ENCODE data around the gene LCN1.
"Not testable (repeated sequence)": the region's sequence is repeated elsewhere in the genome, so short reads cannot be mapped to it uniquely, and the experiment has no call there.

LCN1 gene

DNA sequence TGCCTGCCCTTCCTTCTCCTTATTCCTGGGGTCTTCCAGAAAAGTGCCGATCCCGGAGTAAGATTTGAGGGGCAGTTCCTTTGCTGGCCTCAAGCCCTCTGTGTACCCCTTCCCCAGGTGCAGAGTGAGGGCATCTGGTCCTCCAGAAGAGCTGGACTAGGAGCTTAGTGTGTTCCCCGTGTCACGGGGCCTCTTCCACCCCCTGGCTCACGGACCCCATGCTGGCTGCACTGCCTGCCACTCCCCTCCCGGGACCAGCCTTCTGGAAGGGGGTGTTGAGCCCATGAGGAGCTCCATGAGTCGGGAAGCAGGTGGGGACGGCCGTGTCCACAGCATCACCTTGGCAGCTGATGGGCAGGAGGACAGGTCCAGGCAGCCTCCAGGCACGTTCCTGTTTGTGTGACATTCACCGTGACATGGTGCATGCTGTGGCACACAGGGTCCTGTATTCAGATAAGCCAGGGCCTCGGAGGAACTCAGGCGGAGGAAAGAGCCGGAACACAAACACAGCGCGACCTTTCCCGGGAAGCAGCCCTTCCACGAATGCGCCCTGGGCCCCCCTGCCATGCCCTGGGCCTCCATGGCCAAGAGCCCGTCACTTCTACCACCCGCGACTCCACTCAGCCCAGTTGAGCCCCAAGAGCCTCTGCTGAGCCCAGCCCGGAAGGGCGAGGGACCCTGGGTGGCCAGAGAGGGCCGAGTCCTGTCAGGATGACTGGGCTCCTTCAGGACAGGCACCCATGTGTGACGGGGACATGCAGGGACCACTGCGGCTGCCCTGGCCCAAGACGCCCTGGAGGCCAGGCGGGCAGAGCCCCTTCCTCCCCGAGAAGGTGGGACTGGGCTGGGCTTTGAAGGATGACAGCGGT is 5.9 kb upstream of the LCN1 start:
- intact Hi-C loops (cut with DNase I), result no loop called here
- peak in 8 of 42 donors; percentile 5 to 36 (median 8) for DNase-seq

DNA sequence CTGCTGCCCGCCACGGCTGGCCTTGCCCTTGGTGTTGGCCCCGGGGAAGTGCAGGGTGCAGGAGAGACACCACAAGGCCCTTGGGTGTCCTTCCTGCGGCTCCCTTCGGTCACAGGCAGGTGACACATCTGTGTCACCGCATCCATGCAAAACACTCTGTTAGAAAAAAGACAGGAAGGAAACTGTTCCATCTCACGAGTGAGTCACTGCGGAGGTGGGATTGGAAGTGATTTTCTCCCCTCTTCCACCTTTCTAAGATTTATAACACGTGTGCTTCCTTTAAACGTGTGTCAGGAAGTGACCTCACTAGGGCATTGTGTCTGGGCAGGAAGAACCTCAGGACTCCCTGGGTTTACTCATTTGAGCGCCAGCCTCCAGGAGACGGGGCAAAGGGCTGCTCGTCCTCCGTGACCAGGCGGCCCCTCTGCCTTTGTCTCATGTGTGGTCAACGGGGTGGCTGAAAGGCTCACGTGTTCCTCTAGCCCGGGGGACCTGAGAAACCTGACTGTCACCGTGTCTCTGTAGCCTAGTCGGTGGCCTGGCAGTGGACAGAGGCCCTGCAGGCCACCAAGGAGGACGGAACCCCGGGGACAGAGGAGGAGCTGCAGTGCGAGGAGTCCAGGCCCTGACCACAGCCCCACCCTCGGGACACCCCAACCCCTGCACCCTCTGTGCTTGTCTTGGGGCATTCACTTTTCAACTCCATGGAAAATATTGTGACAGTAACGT is 4.9 kb upstream of the LCN1 start:
- intact Hi-C loops (cut with DNase I), result no loop called here
- peak in 7 of 42 donors; percentile 1 to 23 (median 8) for DNase-seq

DNA sequence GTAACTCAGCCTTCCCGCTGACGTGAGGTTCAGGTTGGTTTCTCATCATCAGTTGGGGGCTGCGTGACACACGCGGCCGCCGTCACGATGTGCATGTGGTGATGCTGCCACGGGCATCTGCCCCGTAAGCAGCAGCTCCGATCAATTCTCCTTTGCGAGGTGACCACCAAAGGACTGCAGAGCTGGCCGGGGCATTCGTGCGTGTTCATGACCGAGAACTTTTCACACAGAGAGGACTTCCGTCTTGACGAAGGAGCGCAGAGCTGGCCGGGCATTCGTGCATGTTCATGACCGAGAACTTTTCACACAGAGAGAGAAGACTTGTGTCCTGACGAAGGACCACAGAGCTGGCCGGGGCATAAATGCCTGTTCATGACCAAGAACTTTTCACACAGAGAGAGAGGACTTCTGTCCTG is 3.8 kb upstream of the LCN1 start:
- intact Hi-C loops (cut with DNase I), result no loop called here
- peak in 8 of 42 donors; percentile 6 to 43 (median 18) for DNase-seq

DNA sequence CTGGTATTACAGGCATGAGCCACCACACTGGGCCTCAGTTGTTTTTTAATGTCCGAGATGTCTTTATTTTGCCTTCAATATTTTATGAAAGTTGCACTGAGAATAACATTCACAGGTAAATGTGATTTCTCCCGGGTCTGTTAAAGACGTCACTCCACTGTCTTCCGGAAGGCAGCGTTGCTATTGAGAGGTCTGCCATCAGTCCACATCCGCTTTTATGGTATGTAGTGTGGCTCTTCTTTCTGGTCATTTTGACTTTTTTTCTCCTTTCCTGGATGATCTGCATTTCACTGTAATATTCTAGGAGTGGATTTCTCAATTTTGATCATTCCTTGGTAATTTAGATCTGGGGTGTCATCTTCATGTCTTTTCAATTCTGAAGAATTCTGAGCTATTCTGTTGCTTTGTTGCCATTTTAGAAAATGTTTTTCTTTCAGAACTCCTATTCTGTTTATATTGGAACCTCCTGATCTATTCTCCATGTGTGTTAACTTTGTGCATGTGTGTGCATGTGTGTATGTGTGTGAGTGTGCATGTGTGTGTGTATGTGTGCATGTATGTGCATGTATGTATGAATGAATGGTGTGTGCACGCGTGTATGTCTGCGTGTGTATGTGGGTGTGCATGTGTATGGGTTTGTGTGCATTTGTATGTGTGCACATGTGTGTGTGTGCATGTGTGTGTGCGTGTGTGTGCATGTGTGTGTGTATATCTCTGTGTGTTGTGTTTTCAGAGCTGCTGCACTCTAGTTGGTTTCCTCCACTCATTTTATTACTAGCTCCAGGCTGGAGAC is 1.9 kb upstream of the LCN1 start:
- peak in 5 of 42 donors; percentile 2 to 9 (median 6) for DNase-seq
- intact Hi-C loops (cut with DNase I), result no loop called here

DNA sequence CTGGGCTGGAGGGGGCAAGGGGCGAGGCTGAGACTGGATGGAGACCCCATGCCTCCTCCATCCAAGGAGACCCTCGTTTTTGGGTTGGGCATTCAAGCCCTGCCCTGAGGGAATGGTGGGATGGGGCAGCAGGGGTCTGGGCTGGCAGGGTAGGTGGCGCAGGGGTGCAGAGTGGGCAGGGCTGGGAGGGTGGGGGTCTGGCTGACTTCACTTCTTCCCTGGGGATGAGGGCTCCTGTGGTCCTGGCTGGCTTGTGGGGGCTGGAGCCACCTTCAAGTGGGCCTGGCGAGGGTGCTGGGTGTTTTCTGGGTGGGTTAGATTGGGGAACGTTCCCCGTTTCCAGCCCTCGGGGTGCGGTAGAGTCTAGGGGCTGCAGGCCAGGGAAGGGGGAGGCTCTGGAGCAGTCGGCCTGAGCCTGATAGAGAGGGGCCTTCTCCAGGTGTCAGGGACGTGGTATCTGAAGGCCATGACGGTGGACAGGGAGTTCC is 412 bp downstream of the LCN1 start:
- intact Hi-C loops (cut with DNase I), result no loop called here
- peak in 3 of 42 donors; percentile 1 to 9 (median 8) for DNase-seq

DNA sequence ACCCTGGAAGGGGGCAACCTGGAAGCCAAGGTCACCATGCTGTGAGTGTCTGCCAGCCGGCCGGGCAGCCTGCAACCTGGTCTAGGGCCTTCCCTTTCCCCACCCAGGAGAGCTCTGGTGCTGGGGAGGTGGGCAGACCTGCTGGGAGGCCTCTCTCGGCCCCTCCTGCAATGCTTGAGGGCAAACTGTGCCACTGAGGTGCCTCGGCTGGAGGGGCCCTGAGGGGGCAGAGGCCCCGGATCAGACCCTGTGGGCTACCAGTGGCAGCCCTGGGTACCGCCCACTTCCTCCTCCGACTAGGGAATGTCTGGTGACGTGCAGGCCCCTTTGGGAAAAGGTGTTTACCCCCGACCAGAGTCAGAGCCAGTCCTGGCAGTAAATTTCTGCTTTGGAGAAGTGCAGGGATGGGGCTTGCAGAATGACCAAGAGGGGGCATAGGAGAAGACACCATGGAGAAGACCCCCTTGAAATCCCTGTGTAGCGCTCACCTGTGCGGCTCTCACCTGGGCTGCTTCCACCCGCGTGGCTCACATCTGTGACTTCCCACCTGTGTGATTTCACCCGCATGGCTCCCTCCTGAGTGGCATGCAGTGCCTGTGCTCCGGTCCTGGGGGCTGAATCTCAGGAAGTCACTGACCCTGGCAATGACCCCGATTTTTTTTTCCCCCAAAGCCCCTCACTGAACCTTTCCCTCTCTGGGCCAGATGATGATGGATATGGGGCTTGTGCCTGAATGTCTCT is 1.1 kb downstream of the LCN1 start:
- intact Hi-C loops (cut with DNase I), result no loop called here
- peak in 8 of 42 donors; percentile 2 to 22 (median 8) for DNase-seq

DNA sequence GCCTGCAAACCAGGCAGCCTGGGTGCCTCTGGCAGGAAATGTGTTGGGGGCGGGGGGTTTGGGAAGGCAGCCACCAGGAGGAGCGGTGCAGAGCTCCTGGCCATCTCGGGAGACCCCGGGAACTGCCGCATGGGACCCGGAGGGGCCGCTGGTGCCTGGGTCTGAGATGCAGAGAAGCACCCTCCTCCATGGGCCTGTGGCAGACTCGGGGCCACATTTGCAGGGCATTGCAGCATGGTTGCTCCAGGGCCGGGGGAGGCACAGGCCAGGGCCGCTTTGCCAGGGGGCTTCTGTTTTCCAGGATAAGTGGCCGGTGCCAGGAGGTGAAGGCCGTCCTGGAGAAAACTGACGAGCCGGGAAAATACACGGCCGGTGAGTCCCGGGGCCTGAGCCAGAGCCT is 1.7 kb downstream of the LCN1 start:
- DNase-seq, result peak in 5 of 42 donors; percentile 4 to 28 (median 7)
- intact Hi-C loops (cut with DNase I), result no loop called here

DNA sequence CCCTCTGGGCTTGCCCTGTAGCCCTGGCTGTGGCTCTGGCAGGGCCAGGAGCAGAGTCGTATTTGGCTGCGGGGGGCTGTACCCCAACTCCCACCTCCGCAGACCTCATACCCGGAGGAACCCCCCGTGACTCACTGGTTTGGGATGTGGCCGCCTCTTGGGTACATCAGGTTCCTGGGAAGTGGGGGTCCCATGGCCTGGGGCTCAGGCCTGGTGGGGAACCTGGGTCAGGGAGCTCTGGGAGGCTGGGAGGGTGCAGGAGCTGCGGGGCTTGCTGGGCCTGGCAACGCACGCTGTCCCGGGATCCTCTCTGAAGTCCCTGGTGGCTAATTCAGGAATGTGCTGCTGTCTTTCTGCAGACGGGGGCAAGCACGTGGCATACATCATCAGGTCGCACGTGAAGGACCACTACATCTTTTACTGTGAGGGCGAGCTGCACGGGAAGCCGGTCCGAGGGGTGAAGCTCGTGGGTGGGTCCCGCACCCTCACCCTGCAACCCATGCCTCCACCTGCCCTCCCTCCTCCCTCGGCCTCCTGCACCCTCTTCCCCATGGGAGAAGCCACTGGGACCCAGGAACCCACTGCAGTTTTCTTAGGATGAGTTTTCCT is 2.4 kb downstream of the LCN1 start:
- intact Hi-C loops (cut with DNase I), result no loop called here
- peak in 7 of 42 donors; percentile 3 to 29 (median 12) for DNase-seq

DNA sequence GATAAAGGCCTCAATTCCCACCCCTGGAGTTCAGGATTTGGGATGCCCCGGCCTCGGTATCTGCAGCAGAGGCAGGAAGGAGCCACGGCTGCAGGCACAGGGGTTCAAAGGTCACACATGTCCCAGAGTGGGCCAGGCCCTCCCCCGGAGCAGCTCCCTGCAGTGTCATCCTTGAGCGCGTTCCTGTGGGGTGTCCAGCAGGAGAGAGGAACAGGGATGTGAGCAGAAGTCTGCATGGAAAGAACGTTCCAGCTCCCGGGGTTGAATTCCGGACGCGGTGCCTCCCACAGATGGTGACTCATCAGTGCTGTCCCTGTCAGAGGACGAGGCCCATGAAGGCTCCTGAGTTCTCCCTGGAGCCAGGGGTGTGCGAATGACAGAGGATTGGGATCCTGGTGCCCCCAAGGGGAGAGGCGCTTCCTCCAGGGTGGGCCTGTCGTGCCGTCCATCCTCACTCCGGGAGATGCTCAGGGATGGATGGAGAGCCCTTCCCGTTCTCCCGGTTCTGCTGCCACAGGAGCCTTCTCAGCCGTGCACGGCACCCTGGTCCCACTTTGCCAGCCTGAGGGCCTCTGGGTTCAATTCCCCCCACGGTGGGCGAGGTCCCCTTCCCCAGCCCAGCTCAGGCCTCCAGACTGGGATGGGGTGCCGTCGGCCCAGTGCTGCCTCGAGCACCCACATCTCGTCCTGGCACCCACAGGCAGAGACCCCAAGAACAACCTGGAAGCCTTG is 3.1 kb downstream of the LCN1 start:
- intact Hi-C loops (cut with DNase I), result no loop called here
- peak in 6 of 42 donors; percentile 6 to 29 (median 17) for DNase-seq

DNA sequence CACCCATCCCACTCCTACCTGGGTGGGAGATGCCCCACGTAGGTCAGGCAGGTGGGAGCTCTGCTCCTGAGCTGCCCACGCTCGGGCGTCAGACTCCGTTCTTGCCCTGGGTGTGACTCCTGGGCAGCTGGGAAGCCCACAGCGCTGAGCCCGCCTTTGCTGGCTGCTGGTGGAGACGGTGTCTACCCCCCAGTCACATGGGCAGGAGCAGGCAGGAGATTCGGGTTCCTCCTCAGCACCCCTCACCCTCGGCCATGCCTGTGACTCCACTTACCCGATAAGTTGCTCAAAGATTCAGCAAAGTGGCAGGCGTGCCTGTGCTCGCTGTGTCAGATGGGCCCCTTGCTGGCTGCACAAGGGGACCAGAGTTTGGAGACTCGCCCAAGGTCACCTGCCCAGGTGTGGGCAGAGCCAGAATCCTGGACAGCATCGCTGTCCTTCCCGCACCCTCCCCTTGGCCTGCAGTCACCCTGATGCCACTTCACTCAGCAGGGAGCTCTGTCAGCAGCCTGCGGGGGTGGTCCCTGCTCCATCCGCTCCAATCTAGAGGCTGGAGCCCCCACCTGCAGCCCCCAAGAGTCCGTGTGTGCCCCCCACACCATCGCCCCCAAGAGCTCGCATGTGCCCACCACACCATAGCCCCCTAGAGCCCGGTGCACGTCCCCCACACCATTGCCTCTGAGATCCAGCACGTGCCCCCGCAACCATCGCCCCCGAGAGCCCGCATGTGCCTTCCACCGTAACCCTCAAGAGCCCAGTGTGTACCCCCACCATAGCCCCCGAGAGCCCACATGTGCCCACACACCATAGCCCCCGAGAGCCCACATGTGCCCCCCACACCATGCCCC is 4.2 kb downstream of the LCN1 start:
- intact Hi-C loops (cut with DNase I), result no loop called here
- peak in 5 of 42 donors; percentile 8 to 38 (median 9) for DNase-seq

DNA sequence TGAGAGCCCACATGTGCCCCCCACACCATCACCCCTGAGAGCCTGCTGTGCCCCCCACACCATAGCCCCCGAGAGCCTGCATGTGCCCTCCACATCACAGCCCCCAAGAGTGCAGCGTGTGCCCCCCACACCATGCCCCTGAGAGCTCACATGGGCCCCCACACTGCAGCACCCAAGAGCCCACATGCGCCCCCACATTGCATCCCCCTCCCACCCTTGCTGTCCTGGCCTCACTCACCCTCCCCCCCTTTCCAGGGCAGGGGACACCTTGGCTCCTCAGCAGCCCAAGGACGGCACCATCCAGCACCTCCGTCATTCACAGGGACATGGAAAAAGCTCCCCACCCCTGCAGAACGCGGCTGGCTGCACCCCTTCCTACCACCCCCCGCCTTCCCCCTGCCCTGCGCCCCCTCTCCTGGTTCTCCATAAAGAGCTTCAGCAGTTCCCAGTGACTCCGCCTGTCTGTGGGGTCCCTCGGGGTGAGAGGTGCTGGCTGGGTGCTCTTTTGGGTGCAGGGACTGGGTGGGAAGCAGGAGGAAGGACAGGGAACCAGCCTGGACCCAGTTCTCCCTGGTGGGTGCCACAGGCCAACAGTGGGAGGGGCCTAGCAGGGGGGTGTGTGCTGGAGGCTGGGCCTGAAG is 5.0 kb downstream of the LCN1 start:
- peak in 4 of 42 donors; percentile 2 to 13 (median 5) for DNase-seq
- intact Hi-C loops (cut with DNase I), result no loop called here

DNA sequence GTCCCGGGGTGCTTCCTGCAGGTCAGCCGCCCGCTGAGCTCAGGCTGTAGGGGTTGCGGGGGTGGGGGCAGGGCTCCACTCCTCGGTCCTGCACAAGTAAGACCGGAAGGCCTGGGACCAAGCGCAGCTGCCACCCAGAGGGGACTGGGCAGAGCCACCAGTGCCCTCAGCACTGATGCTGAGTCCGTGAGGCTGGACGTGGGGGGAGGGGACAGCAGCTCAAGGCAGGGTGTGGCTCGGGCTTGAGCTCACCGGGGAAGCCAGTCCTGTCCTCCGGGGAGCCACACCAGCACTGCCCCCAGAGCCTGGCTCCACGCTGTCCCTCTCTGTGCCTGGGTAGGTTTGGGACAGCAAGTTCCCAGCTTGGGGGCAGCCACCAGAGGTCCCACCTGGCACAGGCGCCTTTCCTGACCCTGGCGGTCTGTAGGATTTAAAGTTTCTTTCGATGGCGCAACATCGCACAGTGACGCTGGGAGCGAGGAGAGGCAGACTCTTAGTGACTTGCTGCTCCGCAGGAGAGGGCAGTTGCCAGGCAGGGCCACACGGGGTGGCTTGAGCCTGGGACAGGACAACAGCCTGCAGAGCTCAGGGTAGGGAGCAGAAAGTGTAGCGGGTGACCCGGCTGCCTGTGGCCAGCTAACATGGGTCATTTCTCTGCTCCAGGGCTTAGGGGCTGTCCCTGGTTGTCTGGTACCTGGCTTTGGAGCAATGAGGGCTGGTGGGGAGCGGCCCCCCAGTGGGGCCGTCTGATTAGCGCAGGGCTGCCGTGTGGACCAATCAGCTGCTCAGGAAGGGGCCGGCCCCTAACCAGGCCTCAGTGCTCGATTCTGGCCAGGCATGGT is 5.7 kb downstream of the LCN1 start:
- intact Hi-C loops (cut with DNase I), result no loop called here
- DNase-seq, result peak in 7 of 42 donors; percentile 3 to 26 (median 16)

DNA sequence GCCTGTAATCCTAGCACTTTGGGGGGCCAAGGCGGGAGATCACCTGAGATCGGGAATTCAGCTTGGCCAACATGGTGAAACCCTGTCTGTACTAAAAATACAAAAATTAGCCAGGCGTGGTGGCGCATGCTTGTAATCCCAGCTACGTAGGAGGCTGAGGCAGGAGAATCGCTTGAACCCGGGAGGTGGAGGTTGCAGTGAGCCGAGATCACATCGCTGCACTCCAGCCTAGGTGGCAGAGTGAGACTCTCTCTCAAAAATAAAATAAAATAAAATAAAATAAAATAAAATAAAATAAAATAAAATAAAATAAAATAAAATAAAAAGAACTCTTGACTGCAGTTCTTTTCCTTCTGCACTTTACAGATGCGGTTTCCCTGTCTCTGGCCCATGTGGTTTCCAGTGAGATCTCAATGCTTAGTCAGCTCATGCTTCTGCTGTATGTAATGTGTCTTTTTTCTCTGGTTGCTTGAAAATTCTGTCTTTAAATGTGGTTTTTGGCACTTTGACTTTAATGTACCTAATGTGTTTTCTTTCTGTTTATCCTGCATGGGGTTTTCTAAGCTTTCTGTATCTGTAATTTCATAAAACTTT is 7.7 kb downstream of the LCN1 start:
- peak in 8 of 42 donors; percentile 3 to 38 (median 12) for DNase-seq
- intact Hi-C loops (cut with DNase I), result not testable (repeated sequence)

DNA sequence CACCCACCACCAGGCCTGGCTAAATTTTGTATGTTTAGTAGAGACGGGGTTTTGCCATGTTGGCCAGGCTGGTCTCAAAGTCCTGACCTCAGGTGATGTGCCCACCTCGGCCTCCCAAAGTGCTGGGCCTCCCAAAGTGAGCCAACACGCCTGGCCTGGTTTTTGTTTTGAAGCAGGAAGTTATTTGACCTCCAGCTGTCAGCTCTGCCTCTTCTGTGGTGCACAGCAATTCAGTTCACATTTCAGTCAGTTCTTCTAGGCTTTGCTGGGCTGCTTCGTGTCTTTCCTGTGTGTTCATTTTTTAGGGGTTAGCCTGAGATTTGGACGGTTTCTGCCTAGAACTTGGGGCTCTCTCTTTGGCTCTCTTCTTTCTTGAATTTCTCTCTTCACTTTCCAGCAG is 8.9 kb downstream of the LCN1 start:
- DNase-seq, result peak in 5 of 42 donors; percentile 2 to 31 (median 7)
- intact Hi-C loops (cut with DNase I), result no loop called here

DNA sequence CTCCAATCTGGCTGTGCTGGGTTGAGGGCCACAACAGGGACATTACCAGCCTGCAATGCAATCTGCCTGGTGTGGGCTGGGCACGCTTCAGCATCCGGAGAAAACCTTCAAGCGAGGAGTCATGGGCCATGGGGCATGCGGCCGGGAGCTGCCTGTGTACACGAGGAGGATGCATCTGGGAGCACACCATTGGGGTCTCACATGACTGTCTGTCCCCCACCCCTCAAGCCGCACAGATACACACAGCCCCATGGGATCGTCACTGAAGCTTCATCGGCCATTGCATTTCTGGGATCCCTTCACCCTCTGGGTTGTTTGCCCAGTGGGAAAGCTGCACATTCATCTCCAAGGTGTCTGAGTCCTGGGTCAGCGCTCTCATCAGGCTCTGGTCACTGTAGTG is 9.9 kb downstream of the LCN1 start:
- peak in 6 of 42 donors; percentile 2 to 12 (median 8) for DNase-seq
- intact Hi-C loops (cut with DNase I), result no loop called here

Data from head of caudate nucleus (tissue), 42 donors.